GM12878 (cell line): ENCODE measurements around the gene CIB4. TPM values are rescaled to one million over a fixed set of nuclear protein-coding genes. Genes with fewer than 3 reads are reported as not detected.

Experiments
- ATAC-seq: fragments of 200-7000 bp; cut with Tn5 transposase; 3 replicates; pipeline ENCODE4 v1.9.1; 2020; ENCODE audit warnings: mild to moderate bottlenecking, moderate library complexity
- BruUV-seq: library from RNA; stranded (reverse); fragments of 400-500 nt; replicated peaks from 2 replicates; lab custom pipeline; 2021; lab: Mats Ljungman, UMichigan
- CTCF ChIA-PET: fragments of 300-600 bp; sonication (Branson Sonifier 250); formaldehyde crosslinking; extraction: SDS; loops from one replicate; lab custom pipeline; 2021; ENCODE audit warnings: inconsistent platforms; lab: Yijun Ruan, JAX
- POLR2A ChIA-PET: fragments of 350-600 bp; formaldehyde crosslinking; extraction: SDS; loops from one replicate; lab custom pipeline; 2021; ENCODE audit warnings: inconsistent platforms; lab: Charles Lee
- RAD21 ChIA-PET: fragments of 300-600 bp; sonication (Branson Sonifier 250); formaldehyde crosslinking; loops from one replicate; lab custom pipeline; 2023; ENCODE audit warnings: antibody characterized with exemption; ENCODE audit not compliant: unreplicated experiment; lab: Charles Lee
- SMC1A ChIA-PET: fragments of 300-600 bp; sonication (Branson Sonifier 250); formaldehyde crosslinking; loops from one replicate; lab custom pipeline; 2023; ENCODE audit not compliant: unreplicated experiment, uncharacterized antibody; lab: Charles Lee
- DNase-seq: peaks from one replicate; pipeline ENCODE4 v3.0.0-alpha.2; 2011; ENCODE audit warnings: low read depth, low spot score
- FAIRE-seq: peaks from 3 replicates; lab custom pipeline; 2011; peaks lifted over from hg19 to GRCh38; lab: Jason Lieb, UNC
- H2AFZ ChIP-seq: 2 replicates; pipeline ENCODE4 v1.6.0; 2011; ENCODE audit warnings: low read depth, low read length, control low read depth; ENCODE audit not compliant: control insufficient read depth
- H3K27ac ChIP-seq: 2 replicates; pipeline ENCODE4 v1.5.1; 2011; ENCODE audit warnings: control low read depth; ENCODE audit not compliant: control insufficient read depth, insufficient read depth
- H3K27me3 ChIP-seq, 2 experiments: replicated peaks in 1 of 2; 2 replicates each; pipeline versions ENCODE4 v1.6.0 to v1.6.1; 2011; ENCODE audit warnings: low read length in 1 of 2; ENCODE audit not compliant: control insufficient read depth in 2 of 2, insufficient read depth in 2 of 2
- H3K36me3 ChIP-seq, 2 experiments: 2 replicates each; pipeline ENCODE4 v1.5.1; 2011; ENCODE audit warnings: low read length in 1 of 2; ENCODE audit not compliant: control insufficient read depth in 2 of 2, insufficient read depth in 2 of 2
- H3K4me1 ChIP-seq: 2 replicates; pipeline ENCODE4 v1.6.1; 2011; ENCODE audit warnings: mild to moderate bottlenecking, low read length, moderate library complexity, mixed read lengths; ENCODE audit not compliant: control insufficient read depth, insufficient read depth
- H3K4me2 ChIP-seq: 2 replicates; pipeline ENCODE4 v1.6.0; 2011; ENCODE audit warnings: control low read depth; ENCODE audit not compliant: control insufficient read depth, insufficient read depth
- H3K4me3 ChIP-seq: fragments of 200-600 bp; sonication (generic); 2 replicates; pipeline ENCODE4 v1.5.1; 2016
- H3K79me2 ChIP-seq: 2 replicates; pipeline ENCODE4 v1.6.0; 2011; ENCODE audit warnings: low read length; ENCODE audit not compliant: control insufficient read depth, insufficient read depth
- H3K9ac ChIP-seq: 2 replicates; pipeline ENCODE4 v1.8.0; 2011; ENCODE audit warnings: low read length, control low read depth, mixed read lengths; ENCODE audit not compliant: control insufficient read depth, insufficient read depth
- H3K9me3 ChIP-seq: replicated peaks from 3 replicates; pipeline ENCODE4 v1.5.1; 2011; ENCODE audit warnings: mild to moderate bottlenecking, low read length; ENCODE audit not compliant: control insufficient read depth, insufficient read depth
- H4K20me1 ChIP-seq: 2 replicates; pipeline ENCODE4 v1.6.0; 2011; ENCODE audit not compliant: control insufficient read depth, insufficient read depth
- ATF7 ChIP-seq: fragments of 450-650 bp; IDR thresholded peaks from 2 replicates; pipeline ENCODE4 v1.6.1; 2016; ENCODE audit warnings: low read depth, mild to moderate bottlenecking
- WGBS: methylation state at CpG from one replicate; pipeline ENCODE4 v1.1.6; 2016; ENCODE audit warnings: low lambda C conversion rate; ENCODE audit not compliant: insufficient replicate concordance, insufficient coverage; ENCODE audit errors: missing lambda C conversion rate; 5-methylcytosine and 5-hydroxymethylcytosine counted together
- in situ Hi-C: fragments of 300-500 bp; cut with MboI; formaldehyde crosslinking; loops from 9 replicates; pipeline ENCODE4 v1.14.3; 2018; ENCODE audit warnings: mixed read lengths
- intact Hi-C: fragments of 100-400 bp; cut with micrococcal nuclease; formaldehyde crosslinking; loops from one replicate; pipeline ENCODE4 v1.14.2; 2022; ENCODE audit not compliant: unreplicated experiment
- polyA plus RNA-seq, 11 experiments: library from polyadenylated mRNA; depleted of rRNA in 4 of 11; unstranded in 6 of 11; stranded (reverse) in 5 of 11; fragments of >200 nt; fragmentation: Nextera tagmentation in 4 of 11; fragmentation: Illumina TruSeq in 1 of 11; extraction: Ambion mirVana in 4 of 11; extraction: Trizol in 1 of 11; gene quantifications; 1 replicate in 1 of 11; 2 replicates in 10 of 11; pipeline versions ENCODE4 v1.2.1 to v1.2.3, GENCODE V29; 2011 to 2016; ENCODE audit warnings: inconsistent platforms in 2 of 11, missing spikeins in 2 of 11, low read depth in 1 of 11
- total RNA-seq, 4 experiments: library from RNA; depleted of rRNA in 3 of 4; stranded (reverse); fragments of >200 nt in 3 of 4; fragmentation: Illumina TruSeq in 1 of 4; extraction: Trizol in 1 of 4; gene quantifications; 2 replicates each; pipeline versions ENCODE4 v1.2.1 to v1.2.3, GENCODE V29; 2013 to 2021
- TF ChIP-seq, protein P1 (sequence below), 3 experiments: IDR thresholded peaks in 2 of 3; conservative IDR thresholded peaks in 1 of 3; 2 replicates each; pipeline ENCODE4 v1.5.1; 2011; ENCODE audit warnings: low read depth in 3 of 3, low read length in 3 of 3, mild to moderate bottlenecking in 3 of 3, control low read depth in 2 of 3, moderate library complexity in 2 of 3, inconsistent platforms in 1 of 3, mixed read lengths in 1 of 3; ENCODE audit not compliant: control insufficient read depth in 2 of 3, insufficient read depth in 1 of 3; ENCODE audit errors: extremely low read depth in 1 of 3

Gene CIB4
- total and polyA plus RNA-seq, 10 of the 15 experiments (the other 5 are each of a cell fraction or from before 2014, with no cell fraction given), result not detected

DNA sequence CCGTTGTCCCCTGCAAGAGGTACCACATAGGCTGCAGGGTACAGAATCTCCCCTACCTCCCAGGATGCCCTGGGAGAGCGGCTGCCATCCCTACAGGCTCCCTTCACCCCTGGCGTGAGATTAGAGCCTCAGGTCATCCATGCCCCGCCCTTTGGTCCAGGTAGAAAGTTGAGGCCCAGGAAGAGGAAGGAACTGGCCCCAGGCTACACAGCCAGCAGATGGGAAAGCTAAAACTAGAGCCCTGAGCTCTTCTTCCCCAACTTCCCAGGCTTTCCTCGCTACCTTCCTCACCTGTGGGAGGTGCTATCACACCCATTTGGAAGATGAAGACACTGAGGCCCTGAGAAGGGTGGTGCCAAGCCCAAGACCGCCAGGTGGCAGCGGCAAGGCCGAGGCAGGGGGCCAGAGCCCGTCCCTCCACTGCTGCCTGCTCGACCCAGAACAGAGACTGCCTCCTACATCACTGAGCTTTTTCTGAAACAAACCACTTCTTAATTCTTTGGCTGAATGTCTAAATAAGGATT is 25.8 kb downstream of the CIB4 start:
- RAD21 ChIA-PET, result no interaction called here
- H3K4me3 ChIP-seq, result no peak overlapping the region
- no peaks in the 10 kb centered on the region for H3K4me1 ChIP-seq
- FAIRE-seq, result no peak
- no peaks in the 10 kb centered on the region for H3K9me3 ChIP-seq
- no peak overlapping the region for H3K4me2 ChIP-seq
- POLR2A ChIA-PET, result no interaction called here
- no peak overlapping the region for H3K27ac ChIP-seq
- no peaks in the 10 kb centered on the region for H3K79me2 ChIP-seq
- in situ Hi-C loops (no loop called here), intact Hi-C loops (no loop called here)
- peaks cover 6 to 11% of the 10 kb centered on the region in 2 experiments; a peak in 3 of 4 replicates for H3K27me3 ChIP-seq
- DNase-seq, result no peak
- no peak overlapping the region for H2AFZ ChIP-seq
- 17% methylated on average over 10 of the region's 10 CpGs for WGBS
- no peak overlapping the region for H3K9ac ChIP-seq
- TF ChIP-seq, protein P1, sequence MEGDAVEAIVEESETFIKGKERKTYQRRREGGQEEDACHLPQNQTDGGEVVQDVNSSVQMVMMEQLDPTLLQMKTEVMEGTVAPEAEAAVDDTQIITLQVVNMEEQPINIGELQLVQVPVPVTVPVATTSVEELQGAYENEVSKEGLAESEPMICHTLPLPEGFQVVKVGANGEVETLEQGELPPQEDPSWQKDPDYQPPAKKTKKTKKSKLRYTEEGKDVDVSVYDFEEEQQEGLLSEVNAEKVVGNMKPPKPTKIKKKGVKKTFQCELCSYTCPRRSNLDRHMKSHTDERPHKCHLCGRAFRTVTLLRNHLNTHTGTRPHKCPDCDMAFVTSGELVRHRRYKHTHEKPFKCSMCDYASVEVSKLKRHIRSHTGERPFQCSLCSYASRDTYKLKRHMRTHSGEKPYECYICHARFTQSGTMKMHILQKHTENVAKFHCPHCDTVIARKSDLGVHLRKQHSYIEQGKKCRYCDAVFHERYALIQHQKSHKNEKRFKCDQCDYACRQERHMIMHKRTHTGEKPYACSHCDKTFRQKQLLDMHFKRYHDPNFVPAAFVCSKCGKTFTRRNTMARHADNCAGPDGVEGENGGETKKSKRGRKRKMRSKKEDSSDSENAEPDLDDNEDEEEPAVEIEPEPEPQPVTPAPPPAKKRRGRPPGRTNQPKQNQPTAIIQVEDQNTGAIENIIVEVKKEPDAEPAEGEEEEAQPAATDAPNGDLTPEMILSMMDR (IDR thresholded peaks at IDR 0.05 in 2 of 3, conservative IDR thresholded peaks at IDR 0.05 in 1 of 3; ENCODE audit: control insufficient read depth in 2 of 3, extremely low read depth in 1 of 3, insufficient read depth in 1 of 3, low read depth in 3 of 3, low read length in 3 of 3), result 0 out of 6 replicates have a peak, but pooled peaks of 2 of the 3 experiments have one; percentile 11 to 17
- TF ChIP-seq ATF7, result no peak
- H3K36me3 ChIP-seq, result no peaks in the 10 kb centered on the region
- SMC1A ChIA-PET, result no interaction called here
- no TSS peak for BruUV-seq
- H4K20me1 ChIP-seq, result no peaks in the 10 kb centered on the region
- CTCF ChIA-PET, result interaction anchor here (1.2 to 2.1 kb wide), 2 partner anchors 9 to 131 kb away, joined by 4 to 5 read pairs; no protein-coding TSS in a partner anchor
- ATAC-seq, result peak; percentile 56; the same call in 2 of the 3 replicates
